SKM-1 treated with dmso at 0.1 percent for 144 hours (cell line): Measurements from ENCODE around the gene STXBP6.

Experiments
- DNase-seq: peaks from one replicate; lab custom pipeline; 2025; ENCODE audit not compliant: unreplicated experiment; lab: John Stamatoyannopoulos, UW

The STXBP6 gene

GRCh38 chr14:25049568-25050268 lies at the start of gene STXBP6:
TSS of gene STXBP6 (minus strand) at chr14:25050147. CDS start at chr14:24974818, 75,329 bp downstream.
- DNase-seq, result peak; percentile 95

GRCh38 chr14:25097120-25097519 lies 47.2 kb upstream of the STXBP6 start:
- DNase-seq, result no peak

GRCh38 chr14:25095736-25096437 lies 45.9 kb upstream of the STXBP6 start:
- DNase-seq, result no peak

- no peak for DNase-seq
Observed at GRCh38 chr14:25094171-25094907, 44.4 kb upstream of the STXBP6 start.

GRCh38 chr14:25092258-25092740 lies 42.4 kb upstream of the STXBP6 start:
- no peak for DNase-seq

GRCh38 chr14:25090716-25091454 lies 40.9 kb upstream of the STXBP6 start:
- no peak for DNase-seq

GRCh38 chr14:25090256-25090655 lies 40.3 kb upstream of the STXBP6 start:
- DNase-seq, result no peak

GRCh38 chr14:25089496-25089895 lies 39.5 kb upstream of the STXBP6 start:
- DNase-seq, result no peak

- no peak for DNase-seq
Observed at GRCh38 chr14:25086821-25087396, 37.0 kb upstream of the STXBP6 start.

- DNase-seq, result no peak
Observed at GRCh38 chr14:25086081-25086480, 36.1 kb upstream of the STXBP6 start.

GRCh38 chr14:25080682-25081081 lies 30.7 kb upstream of the STXBP6 start:
- no peak for DNase-seq

- no peak for DNase-seq
Observed at GRCh38 chr14:25079311-25079710, 29.4 kb upstream of the STXBP6 start.

GRCh38 chr14:25074099-25074685 lies 24.2 kb upstream of the STXBP6 start:
- no peak for DNase-seq

GRCh38 chr14:25069879-25070278 lies 19.9 kb upstream of the STXBP6 start:
- DNase-seq, result no peak

- DNase-seq, result no peak
Observed at GRCh38 chr14:25067600-25067999, 17.7 kb upstream of the STXBP6 start.

GRCh38 chr14:25062022-25062321 lies 12.0 kb upstream of the STXBP6 start:
- DNase-seq, result no peak

GRCh38 chr14:25056688-25057078 lies 6.7 kb upstream of the STXBP6 start:
- DNase-seq, result no peak

GRCh38 chr14:25055992-25056687 lies 6.2 kb upstream of the STXBP6 start:
- no peak for DNase-seq

GRCh38 chr14:25055005-25055404 lies 5.1 kb upstream of the STXBP6 start:
- DNase-seq, result no peak

- DNase-seq, result no peak
Observed at GRCh38 chr14:25053585-25053984, 3.6 kb upstream of the STXBP6 start.
